HG03175 (cell line): Measurements from ENCODE around the gene RBBP6.
"Not testable (repeated sequence)": the region's sequence is repeated elsewhere in the genome, so short reads cannot be mapped to it uniquely, and the experiment has no call there.

ENCODE experiments used
- ATAC-seq: cut with Tn5 transposase; IDR thresholded peaks from one replicate; pipeline ENCODE4 v1.9.1; 2021; ENCODE audit warnings: mild to moderate bottlenecking, moderate library complexity; ENCODE audit not compliant: unreplicated experiment

The RBBP6 gene

DNA sequence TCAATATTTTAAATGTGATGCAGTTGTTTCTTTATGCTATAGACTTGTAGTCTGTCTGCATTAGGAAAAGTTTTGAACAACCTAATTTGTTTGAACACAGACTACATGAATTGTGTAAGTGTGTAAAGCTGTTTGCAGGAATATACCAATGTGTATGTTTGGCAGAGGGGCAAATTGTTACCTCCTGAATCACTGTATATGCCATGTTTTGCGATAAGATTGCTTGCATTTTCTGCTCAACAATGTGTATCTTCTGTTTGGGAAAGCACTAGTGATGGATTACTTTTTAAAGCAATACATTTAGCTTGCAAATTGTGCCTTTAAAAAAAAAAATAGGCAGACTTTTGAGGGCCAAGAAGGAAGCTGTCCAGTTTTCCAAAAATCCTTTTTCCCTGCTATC, 14.6 kb downstream of the RBBP6 start:
- no peak for ATAC-seq

DNA sequence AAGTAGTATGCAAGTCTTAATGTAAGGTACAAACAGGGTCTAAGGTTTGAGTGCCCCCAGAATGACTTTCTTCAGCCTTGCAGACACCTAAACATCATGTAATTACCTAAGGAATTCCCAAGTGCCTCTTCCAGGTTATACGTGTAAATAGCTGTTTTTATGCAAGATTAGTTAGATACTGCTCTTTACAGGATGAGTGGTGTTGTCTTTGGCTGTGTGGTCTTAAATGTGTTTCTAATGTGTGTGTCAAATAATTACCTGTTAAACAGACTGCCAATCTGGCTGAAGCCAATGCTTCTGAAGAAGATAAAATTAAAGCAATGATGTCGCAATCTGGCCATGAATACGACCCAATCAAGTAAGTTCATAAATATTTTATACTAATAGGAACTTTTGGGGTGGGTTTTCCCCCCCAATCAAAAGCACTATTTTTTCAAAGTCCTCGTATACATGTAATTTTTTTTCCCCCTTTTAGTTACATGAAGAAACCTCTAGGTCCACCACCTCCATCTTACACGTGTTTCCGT, 16.0 kb downstream of the RBBP6 start:
- ATAC-seq = no peak

DNA sequence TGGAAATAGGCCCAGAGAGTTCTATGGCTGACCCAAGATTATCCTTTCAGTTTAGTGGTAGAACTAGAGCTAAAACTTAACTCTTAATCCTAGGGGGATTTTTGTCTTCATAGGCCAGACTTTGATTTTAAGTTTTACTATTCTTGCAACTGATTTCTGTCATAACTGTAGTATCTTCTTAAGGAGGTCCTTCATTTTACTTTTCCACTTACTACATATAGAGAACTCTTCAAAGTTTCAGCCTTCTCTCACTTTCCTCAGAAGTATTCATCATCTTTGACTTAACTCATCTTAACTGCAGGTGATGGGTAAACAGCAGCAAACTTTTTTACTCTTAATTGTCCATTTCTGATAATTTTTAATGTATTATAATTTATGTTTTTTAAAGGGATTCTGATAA, 23.4 kb downstream of the RBBP6 start:
- no peak for ATAC-seq

DNA sequence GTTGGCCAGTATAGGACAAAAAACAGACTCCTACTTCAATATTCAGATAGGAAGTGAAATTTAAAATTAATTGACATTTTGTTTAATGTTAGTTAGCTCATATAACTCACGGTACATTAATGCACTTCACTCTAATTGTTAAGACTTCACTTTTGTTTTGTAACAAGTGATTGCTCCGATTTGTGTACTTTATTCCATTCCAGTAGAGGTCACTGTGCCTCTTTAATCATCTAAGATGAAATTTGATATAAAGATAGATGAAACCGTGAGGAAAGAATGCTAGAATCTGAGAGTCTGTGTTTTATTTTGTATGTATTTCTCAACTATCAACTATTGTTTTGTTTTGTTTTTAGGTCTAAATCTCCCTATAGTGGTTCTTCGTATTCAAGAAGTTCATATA, 29.0 kb downstream of the RBBP6 start:
- ATAC-seq = no peak

DNA sequence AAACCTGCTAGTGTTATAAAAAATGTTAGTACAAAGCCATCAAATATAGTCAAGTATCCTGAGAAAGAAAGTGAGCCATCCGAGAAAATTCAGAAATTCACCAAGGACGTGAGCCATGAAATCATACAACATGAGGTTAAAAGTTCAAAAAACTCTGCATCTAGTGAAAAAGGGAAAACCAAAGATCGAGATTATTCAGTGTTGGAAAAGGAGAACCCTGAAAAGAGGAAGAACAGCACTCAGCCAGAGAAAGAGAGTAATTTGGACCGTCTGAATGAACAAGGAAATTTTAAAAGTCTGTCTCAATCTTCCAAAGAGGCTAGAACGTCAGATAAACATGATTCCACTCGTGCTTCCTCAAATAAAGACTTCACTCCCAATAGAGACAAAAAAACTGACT, 31.7 kb downstream of the RBBP6 start:
- ATAC-seq = no peak

DNA sequence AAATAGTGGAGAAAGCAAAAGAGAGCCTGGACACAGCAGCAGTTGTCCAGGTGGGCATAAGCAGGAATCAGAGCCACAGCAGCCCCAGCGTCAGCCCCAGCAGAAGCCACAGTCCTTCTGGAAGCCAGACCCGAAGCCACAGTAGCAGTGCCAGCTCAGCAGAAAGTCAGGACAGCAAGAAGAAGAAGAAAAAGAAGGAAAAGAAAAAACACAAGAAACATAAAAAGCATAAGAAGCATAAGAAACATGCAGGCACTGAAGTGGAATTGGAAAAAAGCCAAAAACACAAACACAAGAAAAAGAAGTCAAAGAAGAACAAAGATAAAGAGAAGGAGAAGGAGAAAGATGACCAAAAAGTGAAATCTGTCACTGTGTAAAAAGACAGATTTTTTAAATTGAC, 32.7 kb downstream of the RBBP6 start:
- ATAC-seq = no peak

DNA sequence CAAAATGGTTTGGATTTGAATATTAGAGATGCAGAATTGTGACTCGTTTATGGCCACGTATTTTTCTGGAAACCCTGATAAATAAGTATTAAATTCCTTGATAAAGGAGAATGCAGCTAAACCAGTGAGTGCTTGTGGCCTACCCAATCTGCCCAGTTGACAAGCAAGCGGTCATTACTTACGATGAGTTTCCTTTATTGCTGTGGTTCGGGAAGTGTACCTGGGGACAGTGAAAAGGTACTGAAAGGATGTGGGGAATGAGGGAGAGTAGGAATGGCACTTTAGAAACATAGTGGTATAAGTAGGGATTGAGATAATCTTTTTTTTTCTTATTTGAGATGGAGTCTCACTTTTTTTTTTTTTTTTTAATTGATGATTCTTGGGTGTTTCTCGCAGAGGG, 33.8 kb downstream of the RBBP6 start:
- ATAC-seq = no peak

DNA sequence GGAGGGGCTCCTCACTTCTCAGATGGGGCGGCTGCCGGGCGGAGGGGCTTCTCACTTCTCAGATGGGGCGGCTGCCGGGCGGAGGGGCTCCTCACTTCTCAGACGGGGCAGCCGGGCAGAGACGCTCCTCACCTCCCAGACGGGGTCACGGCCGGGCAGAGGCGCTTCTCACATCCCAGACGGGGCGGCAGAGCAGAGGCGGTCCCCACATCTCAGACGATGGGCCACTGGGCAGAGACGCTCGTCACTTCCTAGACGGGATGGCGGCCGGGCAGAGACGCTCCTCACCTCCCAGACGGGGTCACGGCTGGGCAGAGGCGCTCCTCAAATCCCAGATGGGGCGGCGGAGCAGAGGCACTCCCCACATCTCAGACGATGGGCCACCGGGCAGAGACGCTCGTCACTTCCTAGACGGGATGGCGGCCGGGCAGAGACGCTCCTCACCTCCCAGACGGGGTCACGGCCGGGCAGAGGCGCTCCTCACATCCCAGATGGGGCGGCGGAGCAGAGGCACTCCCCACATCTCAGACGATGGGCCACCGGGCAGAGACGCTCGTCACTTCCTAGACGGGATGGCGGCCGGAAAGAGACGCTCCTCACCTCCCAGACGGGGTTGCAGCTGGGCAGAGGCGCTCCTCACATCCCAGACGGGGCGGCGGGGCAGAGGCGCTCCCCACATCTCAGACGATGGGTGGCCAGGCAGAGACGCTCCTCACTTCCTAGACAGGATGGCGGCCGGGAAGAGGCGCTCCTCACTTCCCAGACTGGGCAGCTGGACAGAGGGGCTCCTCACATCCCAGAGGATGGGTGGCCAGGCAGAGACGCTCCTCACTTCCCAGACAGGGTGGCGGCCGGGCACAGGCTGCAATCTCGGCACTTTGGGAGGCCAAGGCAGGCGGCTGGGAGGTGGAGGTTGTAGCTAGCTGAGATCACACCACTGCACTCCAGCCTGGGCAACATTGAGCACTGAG, 35.4 kb downstream of the RBBP6 start:
- not testable (repeated sequence) for ATAC-seq

DNA sequence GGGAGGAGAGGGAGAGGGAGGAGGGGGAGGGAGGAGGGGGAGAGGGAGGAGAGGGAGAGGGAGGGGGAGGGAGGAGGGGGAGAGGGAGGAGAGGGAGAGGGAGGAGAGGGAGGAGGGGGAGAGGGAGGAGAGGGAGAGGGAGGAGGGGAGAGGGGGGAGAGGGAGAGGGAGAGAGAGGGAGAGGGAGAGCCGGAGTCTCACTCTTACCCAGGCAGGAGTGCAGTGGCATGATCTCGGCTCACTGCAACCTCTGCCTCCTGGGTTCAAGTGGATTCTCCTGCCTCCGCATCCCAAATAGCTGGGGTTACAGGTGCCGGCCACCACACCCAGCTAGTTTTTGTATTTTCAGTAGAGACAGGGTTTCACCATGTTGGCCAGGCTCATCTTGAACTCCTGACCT, 36.4 kb downstream of the RBBP6 start:
- not testable (repeated sequence) for ATAC-seq

DNA sequence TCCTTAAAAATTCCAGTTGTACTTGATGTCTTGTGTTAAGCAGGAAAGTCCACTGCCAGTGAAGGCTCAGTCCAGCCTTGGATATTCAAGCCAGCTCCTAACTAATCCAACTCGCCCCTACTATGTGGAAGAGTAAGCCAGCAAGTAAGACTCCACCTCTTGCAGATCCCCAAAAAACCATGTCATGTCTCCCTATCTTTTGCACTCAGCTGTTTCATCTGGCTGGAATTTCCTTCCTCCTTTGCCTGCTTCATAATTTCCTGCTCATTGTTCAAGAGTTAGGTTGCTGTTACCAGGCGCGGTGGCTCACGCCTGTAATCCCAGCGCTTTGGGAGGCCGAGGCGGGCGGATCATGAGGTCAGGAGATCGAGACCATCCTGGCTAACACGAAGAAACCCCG, 37.8 kb downstream of the RBBP6 start:
- no peak for ATAC-seq

DNA sequence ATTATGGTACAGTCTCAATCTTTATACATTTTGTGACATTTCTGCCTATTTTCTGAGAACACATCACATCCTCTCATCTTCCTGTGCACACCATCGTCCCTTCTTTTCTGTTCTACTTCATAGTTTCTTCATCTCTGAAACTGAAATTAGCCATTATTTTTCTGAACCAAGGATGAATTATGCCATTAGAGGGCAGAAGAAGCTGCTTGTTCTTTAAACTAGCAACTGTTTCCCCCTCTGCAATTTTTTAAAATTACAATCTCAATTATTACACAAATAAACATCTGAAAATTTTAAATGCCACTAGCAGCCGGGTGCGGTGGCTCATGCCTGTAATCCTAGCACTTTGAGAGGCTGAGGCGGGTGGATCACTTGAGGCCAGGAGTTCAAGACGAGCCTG, 41.3 kb downstream of the RBBP6 start:
- ATAC-seq = no peak

DNA sequence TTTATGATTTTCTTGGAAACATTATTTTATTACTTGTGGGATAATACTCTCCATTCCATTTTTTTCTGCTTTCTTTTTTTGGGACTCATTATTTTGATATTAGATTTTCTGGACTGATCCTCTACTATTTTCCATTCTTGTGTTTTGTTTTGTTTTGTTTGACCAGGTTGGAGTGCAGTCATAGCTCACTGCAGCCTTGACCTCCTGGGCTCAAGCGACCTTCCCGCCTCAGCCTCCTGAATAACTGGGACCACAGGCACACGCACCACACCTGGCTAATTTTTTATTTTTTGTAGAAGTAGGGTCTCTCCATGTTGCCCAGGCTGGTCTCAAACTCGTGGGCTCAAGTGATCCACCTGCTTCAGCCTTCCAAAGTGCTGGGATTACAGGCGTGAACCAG, 44.1 kb downstream of the RBBP6 start:
- no peak for ATAC-seq

DNA sequence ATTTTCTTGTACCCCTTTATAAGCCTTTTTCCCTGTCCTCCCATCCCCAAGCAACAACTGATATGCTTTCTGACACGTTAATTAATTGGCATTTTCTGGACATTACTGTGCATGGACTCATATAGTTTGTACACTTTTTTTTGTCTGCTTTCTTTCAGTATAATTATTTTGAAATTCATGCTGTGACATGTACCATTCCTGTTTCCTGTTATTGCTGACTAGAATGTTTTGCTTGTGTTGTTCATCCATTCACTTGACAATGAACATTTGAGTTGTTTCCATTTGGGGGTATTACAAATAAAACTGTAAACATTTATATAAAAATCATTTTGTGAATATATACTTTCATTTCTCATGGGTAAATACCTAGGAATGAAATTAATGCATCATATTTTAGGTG, 50.6 kb downstream of the RBBP6 start:
- ATAC-seq = no peak

DNA sequence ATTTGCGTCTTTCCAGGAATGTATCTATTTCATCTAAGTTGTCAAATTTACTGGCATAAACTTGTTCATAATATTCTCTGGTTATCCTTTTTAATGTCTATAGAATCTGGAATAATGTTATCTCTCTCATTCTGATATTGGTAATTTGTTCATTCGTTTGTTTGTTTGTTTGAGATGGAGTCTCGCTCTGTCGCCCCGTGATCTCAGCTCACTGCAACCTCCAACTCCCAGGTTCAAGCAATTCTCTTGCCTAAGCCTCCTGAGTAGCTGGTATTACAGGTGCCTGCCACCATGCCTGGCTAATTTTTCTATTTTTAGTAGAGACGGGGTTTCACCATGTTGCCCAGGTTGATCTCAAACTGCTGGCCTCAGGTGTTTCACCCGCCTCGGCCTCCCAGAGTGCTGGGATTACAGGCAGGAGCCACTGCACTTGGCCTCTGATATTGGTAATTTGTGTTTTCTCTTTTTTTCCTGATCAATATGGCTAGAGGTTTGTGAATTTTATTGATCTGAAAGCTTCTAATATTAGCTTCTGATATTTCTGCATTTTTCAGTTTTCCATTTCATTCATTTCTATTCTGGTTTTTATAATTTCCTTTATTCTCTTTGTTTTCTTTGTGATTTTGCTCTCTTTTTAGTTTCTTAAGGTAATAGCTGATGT, 59.5 kb downstream of the RBBP6 start:
- no peak for ATAC-seq

DNA sequence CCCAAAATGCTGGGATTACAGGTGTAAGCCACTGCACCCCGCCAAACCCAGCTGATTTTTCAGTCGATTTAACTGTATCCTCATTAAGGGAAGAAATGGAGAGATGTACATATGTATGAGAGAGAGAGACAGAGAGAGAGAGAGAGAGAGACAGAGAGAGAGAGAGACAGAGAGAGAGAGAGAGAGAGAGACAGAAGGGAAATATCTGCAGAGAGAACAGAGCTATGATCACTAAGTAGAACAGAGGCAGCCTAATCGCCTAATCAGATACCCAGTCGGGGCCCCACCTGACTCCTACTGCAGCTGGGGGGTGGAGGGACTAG, 70.0 kb downstream of the RBBP6 start:
- ATAC-seq = no peak

DNA sequence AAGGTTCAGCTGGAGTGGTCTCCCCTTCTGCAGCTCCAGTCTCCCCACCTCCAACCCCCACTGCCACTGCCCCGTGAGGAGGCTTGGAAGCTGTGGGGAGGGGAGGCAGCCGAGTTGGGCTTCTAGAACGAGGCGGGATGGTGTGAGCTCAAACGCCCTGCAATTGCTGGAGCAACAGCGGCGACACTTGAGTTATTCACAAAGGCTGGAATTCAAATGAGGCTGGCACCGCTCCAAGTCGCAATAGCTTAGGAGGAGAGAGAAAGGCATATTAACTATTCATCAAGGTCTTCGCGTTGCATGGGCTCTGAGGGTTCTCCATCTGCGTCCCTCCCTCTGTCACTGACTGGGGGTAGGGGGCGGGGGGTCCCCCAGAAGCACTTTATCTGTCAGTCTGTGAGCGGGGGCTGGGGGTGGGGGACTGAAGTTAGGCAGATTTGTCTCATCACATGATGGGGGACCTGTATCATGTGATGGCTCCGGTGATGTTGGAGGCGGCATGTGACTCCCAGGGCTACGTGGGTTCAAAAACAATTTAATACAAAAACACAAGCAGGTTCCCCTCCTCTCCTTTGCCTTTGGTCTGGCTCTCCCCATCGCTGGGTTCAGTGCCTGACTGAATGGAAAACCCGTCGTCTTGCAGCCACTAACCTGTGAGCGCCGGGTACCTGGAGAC, 70.5 kb downstream of the RBBP6 start:
- no peak for ATAC-seq

DNA sequence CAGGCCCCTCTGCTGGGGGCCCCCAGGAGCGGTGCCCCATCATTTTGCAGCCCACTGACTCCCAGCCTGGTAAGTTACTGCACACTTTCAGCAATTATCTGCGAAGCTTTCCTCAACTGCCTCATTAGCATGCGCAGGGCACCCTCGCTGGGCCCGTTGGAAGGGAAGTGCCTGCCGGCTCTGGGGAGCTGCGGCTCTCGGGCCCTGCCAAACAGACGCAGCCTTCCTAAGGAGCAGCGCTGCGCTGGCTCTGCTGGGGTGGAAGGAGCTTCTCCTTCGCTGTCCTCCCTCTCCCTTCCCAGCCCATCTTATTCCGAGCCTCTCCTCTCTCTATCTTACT, 71.0 kb downstream of the RBBP6 start:
- ATAC-seq = no peak

DNA sequence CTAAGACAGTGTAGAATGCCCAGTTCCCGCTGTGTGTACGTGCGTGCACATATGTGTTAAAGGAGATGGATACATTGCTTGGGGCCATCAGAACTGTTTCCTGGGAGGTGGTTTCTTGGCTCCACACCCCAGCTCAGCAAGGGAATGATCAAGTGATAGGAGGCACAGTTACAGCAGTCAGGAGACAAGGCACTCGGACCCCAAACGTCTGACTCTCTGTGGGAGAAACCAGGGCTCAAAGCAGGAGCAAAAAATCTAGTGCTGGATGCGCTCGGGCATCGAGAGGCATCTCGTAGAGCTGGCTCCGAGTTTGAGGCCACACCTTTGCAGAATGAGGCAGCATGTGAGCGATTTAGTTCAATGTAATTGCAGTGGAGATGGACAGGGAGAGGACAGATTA, 71.9 kb downstream of the RBBP6 start:
- ATAC-seq = no peak

DNA sequence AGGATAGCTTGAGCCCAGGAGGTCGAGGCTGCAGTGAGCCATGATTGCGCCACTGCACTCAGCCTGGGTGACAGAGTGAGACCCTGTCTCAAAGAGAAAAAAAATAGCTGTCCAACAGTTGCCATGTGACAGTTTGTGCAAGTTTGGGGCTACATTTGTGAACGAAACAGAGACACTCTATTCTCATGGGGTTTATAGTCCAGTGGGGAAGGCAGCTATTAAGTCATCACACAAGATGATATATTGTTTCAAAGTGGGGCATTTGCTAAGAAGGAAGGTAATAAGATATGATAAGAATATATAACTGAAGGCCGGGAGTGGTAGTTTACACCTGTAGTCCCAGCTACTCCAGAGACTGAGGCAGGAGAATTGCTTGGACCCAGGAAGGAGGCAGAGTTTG, 73.3 kb downstream of the RBBP6 start:
- ATAC-seq = no peak

DNA sequence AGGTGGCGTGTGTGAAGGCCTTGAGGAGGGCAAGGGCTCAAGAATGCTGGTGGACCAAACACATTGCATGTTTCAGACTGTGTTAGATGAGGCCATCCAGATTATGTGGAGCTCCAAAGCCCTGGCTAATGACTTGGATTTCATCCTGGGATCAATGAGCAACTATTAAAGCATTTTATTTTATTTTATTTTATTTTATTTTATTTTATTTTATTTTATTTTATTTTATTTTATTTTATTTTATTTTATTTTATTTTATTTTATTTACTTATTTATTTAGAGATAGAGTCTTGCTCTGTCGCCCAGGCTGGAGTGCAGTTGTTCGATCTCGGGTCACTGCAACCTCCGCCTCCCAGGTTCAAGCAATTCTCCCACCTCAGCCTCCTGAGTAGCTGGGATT, 73.9 kb downstream of the RBBP6 start:
- ATAC-seq = not testable (repeated sequence)

DNA sequence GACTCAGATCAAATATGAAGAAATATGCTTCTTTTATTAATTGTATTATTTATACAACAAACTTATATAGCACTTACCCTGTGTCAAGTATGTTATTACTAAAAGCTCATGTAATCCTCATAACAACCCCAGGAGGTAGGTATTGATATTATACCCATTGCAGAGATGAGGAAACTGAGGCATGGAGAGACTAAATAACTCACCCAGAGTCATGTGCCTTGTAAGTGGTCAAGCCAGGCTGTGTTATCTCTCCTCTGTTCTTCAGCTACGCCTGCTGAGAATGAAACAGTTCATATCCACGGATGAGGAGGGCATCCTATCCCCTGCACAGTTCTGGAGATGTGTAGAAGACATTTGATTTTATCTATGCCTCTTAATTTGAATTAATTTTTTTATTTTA, 78.1 kb downstream of the RBBP6 start:
- ATAC-seq = no peak
